GM21717 (cell line): ENCODE results near the gene ATP6V0E2.
"Not testable (repeated sequence)": the region's sequence is repeated elsewhere in the genome, so short reads cannot be mapped to it uniquely, and the experiment has no call there.

Source experiments
- ATAC-seq: cut with Tn5 transposase; IDR thresholded peaks from one replicate; pipeline ENCODE4 v1.9.1; 2021; ENCODE audit warnings: mild to moderate bottlenecking, moderate library complexity; ENCODE audit not compliant: unreplicated experiment

The ATP6V0E2 gene

DNA sequence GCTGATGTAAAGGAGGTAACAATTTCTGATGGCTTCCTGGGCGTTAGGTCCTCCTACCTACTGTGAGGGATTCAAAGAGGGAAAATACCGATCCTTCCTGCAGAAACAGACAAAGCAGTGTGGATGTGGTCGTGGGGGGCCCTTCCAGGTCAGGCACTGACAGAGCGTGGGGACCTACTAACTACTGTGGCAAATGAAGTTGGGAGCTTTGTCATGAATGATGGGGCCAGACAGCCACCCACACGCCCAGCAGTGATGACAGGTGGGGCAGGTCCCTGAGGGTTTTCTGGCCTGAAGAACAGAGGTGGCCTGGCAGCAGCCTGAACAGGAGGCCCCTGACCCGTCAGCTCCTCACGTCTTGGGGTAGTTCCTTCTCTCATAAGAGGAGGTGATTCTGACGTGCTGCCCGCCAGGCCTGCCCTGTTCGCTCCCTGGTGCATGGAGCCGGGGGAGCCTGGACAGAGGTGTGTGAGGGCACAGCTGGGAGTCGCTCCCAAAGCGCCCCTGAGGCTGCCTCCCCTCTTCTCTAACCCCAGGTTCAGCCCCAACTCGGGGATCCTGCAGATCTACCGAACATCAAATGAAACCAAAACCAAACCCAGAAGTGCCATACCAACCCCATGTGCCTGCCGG is 4.2 kb downstream of the ATP6V0E2 start:
- no peak for ATAC-seq

DNA sequence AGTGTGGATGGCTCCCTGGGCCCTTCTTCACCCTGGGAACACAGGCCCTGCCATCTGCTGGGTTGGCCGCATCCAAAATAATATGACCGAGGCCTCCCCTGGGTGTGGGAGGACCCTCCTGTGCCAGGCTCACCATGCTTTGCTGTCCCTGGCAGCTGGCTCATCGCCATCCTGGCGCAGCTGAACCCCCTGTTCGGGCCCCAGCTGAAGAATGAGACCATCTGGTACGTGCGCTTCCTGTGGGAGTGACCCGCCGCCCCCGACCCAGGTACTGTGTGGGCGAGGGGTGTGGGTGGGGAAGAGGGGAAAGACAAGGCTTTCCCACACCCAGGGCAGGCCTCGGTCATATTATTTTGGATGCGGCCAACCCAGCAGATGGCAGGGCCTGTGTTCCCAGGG is 4.8 kb downstream of the ATP6V0E2 start:
- no peak for ATAC-seq

DNA sequence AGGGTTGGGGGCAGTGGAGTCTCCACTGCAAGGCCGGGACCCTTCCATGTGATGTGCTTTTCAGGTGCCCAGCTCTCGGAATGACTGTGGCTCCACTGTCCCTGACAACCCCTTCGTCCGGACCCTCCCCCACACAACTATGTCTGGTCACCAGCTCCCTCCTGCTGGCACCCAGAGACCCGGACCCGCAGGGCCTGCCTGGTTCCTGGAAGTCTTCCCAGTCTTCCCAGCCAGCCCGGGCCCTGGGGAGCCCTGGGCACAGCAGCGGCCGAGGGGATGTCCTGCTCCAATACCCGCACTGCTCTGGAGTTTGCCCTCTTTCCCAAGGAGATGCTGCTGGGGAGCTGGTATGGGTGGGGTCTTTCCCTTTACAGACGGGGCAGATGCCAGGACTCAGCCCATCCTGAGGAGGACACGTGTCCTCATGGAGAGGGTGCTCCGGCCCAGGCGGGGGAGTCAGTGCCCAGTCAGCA is 5.5 kb downstream of the ATP6V0E2 start:
- no peak for ATAC-seq

DNA sequence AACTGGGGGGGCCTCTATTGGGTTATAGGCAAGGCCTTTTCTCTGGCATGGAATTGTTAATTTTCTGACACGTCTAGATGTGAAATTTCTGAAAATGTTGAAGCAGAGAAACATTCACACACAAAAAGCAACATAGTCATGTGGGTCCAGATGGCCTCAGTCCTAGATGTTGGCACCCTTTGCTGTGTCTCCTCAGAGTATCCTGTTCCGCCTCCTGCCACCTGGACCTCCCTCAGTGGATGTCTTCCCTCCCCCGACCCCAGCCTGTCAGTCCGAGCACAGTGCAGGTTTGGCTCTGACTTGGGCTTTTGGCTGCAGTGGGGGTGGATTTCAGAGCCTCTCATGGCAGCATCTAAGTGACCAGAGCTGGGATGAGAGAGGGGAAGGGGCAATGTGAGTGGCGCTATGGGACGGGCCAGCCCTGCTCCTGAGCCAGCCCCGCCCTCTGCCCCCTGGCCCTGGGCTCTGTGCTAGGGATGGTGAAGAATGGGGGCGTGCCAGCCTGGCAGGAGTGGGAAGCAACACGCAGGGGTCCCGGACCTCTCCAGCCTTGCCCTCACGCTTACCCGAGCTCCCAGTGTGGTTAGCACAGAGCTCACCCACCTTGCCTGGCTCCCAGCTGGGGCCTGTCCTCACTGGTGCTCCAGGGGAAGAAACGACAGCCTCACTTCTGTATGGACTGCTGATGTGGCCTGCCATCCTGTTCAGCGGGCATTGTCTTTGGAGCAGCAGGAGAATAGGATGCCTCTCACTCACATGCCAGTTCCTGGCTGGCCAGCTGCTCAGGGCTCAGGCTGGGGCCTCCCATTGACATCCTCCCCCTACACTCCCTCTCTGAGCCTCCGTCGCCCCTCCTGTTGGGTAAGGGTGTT is 6.2 kb downstream of the ATP6V0E2 start:
- ATAC-seq = no peak

DNA sequence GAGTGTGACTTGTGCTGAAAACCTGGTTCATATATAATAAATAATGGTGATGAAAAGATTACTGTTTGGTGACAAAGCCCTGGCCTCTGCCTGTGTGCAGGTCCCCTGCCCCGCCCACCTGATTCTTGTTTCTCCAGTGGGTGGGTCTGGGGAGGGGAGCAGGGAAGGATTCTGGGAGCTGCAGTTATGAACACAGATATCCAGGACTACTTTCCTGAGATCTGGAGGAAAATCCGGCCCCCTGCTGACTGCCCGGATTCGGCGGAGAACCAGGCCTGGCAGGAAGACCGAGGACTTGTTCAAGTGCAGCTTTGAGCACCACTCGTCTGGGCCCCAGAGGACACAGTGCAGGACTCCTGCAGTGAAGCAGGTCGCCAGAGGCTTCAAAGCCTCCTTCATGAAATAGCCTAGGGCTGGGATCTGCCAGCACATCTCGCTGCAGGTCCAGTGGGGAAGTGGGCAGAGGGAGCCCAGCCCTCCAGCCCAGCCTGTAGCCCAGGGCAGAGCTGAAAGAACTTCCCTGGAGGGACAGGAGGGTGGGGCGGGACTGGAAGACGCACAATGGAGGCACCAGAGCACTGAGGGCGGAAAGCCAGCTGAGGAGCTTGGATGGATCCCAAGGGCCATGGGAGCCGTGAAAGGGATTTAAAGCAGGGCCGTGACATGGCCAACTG is 7.0 kb downstream of the ATP6V0E2 start:
- ATAC-seq = no peak

DNA sequence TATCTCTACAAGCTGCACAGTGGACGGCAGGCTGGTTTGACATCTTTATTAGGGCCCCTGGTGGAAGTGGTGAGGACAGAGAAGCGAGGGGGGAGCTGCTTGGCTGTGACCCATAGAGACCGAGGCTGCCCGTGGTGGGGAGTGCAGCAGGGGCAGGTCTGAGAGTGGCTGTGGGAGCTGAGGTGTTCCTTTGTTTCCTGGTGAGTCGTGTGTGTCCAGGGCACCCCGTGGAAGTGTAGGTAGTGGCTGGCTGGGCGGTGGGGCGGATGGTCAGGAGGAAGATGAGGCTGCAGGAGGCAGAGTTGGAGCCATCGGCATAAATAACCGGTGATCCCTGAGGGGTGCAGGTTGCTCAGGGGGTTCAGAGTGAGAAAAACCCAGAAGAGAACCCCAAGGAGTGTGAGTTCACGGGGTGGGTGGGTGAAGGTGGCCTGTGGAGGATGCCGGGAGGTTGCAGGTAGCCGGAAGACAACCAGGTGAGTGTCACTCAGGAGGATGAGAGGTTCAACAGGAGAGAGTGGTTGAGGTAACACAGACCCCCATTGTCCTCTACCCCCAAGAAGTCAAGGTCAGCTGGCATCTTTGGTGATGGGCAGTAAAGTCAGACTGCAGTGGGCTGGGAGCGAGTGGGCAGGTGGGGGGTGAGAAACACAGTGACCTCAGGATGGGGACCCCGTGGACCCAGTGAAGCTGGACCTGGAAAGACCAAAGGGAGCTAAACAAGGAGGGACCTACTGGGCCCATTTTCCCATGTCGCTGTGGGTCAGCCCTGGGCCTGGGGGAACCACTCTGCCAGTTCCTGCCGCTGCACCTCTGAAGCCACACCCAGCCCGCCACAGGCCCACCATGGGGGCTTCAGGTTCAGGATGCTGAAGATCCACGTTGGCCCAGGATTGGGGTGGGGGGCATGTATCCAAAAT is 7.8 kb downstream of the ATP6V0E2 start:
- ATAC-seq = no peak

DNA sequence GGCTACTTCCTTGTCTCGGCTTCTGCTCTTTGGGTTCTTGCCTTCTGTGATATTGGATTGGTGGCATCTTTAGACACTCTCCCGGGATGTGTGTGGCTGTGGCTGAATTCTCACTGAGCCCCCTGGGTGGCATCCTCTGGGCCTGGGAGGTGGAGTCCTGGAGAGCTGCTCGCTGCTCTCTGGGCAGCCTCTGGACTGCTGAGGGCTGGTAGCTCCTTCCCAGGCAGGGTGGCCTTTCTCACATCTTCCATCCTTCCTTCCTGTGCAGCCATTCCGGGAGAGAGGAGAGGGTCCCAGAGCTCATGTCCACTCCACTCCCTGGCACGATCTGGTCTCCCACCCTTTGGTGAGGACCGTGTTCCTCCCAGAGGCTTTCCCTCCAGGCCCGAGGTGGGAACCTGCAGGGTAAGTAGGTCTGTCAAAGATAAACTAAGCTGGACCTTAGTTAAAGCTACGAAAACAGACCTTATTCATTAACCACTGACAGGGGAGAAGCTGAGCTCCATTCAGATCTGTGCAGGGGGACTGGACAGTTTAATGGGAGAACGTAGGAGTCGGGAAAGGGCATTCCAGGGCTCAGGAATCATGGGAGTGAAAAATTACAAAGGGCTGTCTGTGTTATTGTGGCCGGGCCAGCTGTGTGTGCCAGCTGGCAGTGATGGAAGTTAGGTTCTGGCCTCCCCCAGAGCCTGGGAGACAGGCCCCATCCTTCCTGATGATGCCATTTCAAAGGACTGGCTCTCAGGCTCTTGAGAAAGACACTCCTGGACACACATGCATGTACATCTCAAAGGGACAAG is 8.7 kb downstream of the ATP6V0E2 start:
- ATAC-seq = no peak

DNA sequence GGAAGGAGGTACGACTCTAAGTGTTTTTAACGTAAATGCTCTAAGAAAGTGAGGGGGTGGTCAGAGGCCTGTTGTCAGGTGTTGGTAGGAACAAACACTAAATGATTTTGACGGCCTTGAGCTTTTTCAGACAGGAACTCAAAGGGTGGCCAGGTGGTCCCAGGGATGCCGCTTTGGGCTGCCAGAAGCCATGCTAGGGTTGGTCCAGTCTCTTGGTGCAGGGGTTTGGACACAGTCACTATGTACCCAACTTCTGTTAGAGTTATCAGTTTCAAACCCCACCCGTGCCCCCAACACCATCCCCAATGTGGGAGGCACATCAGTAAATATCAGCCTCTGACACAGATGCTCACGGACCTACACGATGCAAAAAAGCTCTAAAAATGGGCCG is 9.3 kb downstream of the ATP6V0E2 start:
- no peak for ATAC-seq

DNA sequence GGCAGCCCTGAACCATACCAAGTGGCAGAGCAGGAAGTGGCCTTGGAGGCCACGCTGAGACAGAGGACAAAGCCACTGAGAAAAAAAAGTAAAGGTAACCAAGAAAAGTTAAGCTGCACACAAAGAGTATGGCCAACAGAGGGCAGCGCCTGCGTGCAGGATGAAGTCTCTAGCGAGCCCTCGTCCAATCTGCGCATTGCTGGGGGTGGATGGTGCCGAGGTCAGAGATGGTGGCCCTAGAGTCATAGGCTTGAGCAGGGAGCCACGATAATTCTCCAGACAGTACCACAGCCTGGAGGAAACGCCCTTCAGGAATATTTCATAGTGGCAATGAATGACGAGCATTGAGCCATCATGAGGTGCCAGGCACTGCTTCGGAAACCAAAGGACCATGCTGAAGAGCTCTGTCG is 9.7 kb downstream of the ATP6V0E2 start:
- no peak for ATAC-seq

DNA sequence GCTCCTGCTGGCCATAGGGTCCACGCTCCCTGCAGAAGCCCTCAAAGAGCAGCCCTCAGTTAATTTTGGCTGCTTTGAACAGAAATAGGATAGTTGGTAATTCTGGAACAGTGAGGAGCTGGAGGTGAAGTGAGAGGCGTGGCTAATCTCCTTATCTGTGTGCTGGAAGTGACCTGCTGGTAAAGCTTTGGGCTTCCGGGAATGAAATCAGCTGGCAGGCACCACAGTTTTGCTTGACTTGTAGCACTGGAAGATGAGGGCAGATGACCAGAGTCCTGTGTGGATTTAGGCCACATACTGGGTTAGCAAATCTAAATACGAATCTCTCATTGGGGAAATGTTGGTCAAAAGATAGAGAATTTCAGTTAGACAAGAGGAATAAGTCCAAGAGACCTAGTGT is 10.2 kb downstream of the ATP6V0E2 start:
- no peak for ATAC-seq

DNA sequence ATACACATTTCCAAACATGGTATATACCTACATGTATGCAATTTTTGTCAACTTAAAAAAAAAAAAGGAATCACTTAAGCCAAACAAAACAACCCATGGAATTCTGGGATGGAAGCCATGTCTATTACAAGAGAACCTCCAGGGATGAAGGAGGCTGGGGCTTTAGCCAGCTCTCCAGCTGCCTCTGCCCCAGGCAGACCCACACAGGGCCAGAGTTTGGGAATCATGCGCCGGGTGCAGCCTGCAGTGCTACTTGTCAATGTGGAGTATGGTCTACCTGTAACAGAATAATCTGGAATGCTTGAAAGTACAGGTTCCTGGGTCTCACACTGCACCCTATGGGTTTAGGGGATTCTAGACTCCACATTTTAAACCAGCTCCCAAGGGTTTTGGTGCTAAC is 10.8 kb downstream of the ATP6V0E2 start:
- no peak for ATAC-seq

DNA sequence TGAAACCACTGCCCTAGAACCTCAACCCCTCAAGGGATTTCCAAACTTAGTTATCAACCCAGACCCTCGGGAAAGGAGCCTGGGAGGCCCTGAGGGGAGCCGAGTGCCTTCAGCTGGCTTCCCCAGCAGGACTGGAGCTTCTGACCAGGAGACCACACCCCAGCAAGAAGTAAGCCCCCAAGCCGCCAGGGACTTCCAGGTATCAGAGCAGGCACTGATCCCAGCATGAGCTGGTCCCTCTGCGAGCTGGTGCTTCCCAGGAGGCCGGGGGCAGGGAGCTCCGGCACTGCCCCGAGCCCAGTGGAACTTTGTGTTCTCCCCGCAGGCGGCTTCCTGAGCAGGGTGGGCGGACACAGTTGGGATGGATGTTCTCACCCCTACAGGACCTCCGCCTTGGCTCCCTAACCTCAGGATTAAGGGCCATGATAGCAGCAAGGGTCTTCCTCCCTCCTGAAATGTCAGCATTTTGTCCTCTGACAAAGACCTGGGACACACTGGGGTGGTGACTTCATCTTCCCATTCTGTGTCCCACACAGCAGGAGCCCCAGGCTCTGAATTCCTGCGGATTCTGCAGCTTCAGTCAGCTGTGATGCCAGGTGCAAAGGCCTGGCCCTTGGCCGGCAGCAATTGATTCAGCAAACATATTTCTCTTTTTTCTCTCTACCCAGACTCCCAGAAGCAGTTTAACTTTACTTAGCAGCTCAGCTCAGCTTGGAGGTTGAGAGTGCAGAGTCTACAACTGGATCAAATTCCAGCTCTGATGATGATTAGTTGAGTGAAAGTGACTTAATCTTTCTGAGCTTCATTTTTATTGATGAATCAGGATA is 11.6 kb downstream of the ATP6V0E2 start:
- ATAC-seq = no peak

DNA sequence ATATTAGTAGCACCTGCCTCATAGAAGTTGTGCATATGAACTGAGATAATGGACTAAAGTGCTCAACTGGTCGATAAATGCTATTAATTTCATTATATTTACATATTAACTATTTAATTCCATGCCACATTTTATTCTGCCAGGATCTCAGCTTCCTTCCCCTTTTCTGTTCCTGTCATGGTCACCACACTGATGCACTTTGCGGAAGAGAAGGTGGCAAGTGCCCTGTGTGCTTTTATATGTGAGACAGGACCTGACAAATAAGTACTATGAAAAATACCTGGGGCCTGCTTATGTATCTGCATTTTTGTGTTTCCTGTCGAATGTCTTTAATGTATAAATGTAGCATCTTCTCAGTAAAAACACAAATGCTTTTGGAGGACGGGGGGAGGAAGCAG is 12.2 kb downstream of the ATP6V0E2 start:
- no peak for ATAC-seq

DNA sequence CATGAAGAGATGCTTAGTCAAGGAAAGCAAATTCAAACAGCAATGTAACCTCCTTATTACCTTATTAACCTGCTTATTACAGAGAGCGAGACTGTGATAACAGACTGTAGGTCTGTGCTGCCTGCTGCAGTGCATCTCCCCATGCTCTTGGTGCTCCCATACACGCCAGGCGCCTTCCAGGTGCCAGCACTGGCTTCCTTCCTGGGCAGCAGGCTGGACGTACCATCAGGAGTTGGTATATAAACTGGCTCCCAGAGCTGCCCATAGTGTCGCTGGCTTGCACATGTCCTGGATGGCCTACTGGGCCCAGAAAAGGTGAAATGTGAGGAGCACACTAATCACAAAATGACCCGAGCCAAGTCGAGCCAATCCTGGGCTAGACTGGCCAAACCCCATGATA is 13.5 kb downstream of the ATP6V0E2 start:
- no peak for ATAC-seq

DNA sequence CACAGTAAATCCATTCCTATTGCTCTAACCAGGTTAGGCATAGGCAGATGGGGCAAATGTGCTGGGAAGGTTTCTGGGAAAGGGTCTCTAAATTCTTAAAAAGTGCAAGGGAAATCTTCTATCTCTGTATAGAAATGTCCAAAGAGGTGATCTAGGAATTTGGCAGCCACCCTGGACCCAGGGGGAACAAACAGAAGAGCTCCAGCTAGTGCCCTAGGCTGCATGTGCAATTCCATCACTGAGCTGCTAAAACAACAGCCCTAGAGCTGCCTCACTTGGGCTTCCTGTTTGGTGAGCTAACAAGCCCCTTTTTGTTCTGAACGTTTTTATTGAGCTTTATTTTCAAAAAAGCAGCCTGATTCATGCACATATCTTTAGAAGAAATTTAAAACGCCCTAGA is 16.9 kb downstream of the ATP6V0E2 start:
- ATAC-seq = not testable (repeated sequence)

DNA sequence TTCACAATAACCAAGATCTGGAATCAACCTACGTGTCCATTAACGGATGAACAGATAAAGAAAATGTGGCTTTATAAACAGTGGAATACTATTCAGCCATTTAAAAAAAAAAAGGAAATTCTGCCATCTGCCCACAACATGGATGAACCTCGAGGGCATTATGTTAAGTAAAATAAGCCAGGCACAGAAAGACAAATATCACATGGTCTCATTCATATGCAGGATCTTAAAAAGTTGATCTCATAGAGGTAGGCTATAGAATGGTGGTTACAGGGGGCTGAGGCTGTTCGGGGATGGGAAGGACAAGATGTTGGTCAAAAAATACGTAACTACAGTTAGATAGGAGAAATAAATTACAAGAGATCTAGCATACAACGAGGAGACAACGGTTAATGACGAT is 21.2 kb downstream of the ATP6V0E2 start:
- ATAC-seq = not testable (repeated sequence)

DNA sequence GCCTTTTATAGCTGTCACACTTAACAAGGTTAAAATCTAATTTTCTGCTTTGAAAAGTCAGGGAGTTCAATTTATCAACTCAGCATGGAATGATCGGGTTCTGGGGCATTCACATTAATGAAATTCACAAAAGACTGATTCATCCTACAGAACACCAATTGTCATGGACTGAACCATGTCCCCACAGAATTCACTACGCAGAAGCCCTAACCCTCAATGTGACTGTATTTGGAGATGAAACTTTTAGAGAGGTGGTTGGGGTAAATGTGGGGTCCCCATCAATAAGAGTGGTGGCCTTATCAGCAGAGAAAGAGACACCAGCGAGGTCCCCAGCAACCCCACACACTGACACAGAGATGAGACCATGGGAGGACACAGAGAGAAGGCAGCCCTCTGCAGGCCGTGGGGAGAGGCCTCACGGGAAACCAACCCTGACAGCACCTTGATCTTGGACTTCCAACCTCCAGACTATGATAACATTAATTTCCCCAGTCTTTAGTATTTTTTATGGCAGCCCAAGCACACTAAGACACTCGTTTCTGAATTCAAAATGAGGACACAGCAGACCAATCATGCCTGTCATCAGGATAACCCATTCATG is 34.1 kb downstream of the ATP6V0E2 start:
- ATAC-seq = not testable (repeated sequence)

DNA sequence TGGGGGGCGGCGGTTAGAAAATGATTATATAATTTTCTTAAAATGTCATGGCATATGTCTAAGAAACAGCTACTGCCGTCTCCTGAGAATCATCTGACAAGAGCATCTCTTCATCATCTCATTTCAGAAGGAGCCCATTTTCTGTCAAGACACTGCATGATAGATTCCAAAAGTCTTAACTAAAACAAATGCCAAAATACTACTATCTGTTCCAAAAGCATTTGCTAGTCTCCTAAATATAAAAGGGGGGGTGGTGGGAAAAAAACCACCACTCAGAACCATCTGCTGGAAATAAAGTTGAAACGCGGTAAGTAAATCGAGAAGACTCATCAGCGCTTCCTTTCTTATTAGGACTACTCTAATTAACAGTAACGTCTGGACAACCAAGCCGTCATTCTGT is 36.5 kb downstream of the ATP6V0E2 start:
- ATAC-seq = not testable (repeated sequence)

DNA sequence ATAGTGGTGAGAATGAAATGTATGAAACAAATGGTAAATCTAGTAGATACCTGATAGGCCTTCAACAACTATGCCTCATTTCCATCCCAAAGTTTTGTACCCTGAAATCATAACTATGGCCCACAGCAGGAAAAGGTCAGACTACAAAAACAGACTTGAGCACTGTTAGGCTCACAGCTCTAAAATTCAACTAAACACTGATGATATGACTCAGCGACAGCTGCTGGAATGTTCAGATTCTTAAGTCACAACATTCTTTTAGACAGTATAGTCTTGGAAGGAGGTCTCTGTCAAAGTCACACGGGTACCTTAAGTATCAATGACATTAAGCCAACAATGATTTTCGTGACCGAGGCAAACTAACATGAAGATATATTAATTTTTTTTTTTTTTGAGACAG is 38.4 kb downstream of the ATP6V0E2 start:
- not testable (repeated sequence) for ATAC-seq
